Mesodermal cell (in vitro differentiated cells): ENCODE data around the gene MAPK8IP2.
"Not testable (repeated sequence)": the region's sequence is repeated elsewhere in the genome, so short reads cannot be mapped to it uniquely, and the experiment has no call there.

ENCODE experiments used
- H3K27ac ChIP-seq: 2 replicates; pipeline ENCODE4 v1.7.0; 2013; ENCODE audit warnings: mild to moderate bottlenecking, low read depth, low read length, moderate library complexity; ENCODE audit not compliant: severe bottlenecking
- H3K36me3 ChIP-seq: 2 replicates; pipeline ENCODE4 v1.7.1; 2013; ENCODE audit warnings: mild to moderate bottlenecking, low read length, moderate library complexity; ENCODE audit not compliant: control insufficient read depth, insufficient read depth
- H3K4me1 ChIP-seq: one replicate; pipeline ENCODE4 v1.7.1; 2013; ENCODE audit warnings: mild to moderate bottlenecking, low read length; ENCODE audit not compliant: insufficient read depth, control insufficient read depth, poor library complexity, severe bottlenecking
- H3K4me3 ChIP-seq: 2 replicates; pipeline ENCODE4 v1.7.0; 2013; ENCODE audit warnings: low read length, control low read depth, mild to moderate bottlenecking; ENCODE audit not compliant: insufficient read depth, poor library complexity, severe bottlenecking; ENCODE audit errors: extremely low read depth
- H3K9me3 ChIP-seq: 2 replicates; pipeline ENCODE4 v1.7.1; 2013; ENCODE audit warnings: mild to moderate bottlenecking, low read length, moderate library complexity; ENCODE audit not compliant: control insufficient read depth
- WGBS, 2 experiments: methylation state at CpG; one replicate each; pipeline ENCODE4 v1.1.5; 2013; ENCODE audit warnings: missing lambda C conversion rate in 2 of 2; ENCODE audit not compliant: insufficient coverage in 2 of 2; 5-methylcytosine and 5-hydroxymethylcytosine counted together

The MAPK8IP2 gene

GRCh38 chr22:50608058-50608840, 7.7 kb downstream of the MAPK8IP2 start:
- H3K27ac ChIP-seq, H3K4me3 ChIP-seq, H3K9me3 ChIP-seq, H3K36me3 ChIP-seq, H3K4me1 ChIP-seq: not testable (repeated sequence)
- WGBS, 2 experiments = 86 to 92% methylated on average over 29 to 38 of the region's 39 CpGs

GRCh38 chr22:50608996-50609395, 8.4 kb downstream of the MAPK8IP2 start:
- Histone ChIP-seq H3K4me1 (no peaks in the 10 kb centered on the region), H3K9me3 (no peaks in the 10 kb centered on the region), H3K36me3 (no peaks in the 10 kb centered on the region), H3K4me3 (no peak overlapping the region), H3K27ac (no peak overlapping the region)
- WGBS, 2 experiments = 100% methylated on average over 2 of the region's 10 CpGs; no CpG with 5 or more reads in 1 of the 2 experiments

DNA sequence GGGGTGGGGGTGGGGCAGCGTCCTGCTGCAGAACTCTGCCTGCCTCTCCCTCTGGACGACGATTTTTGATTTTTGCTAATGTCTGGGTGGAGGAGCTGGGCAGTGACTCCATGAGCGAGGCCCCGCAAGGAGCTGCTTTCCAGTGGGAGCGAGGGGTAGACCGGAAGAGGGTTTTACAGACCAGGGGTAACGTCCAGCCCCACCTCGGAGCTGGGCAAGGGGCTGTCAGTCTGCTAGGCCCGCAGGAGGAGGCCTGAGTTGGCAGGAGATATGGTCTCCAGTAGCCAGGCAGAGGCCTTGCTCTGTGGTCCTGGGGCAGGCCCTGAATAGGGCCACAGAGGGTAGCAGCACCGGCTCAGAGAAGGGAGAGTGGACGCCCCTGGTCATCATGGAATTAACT, 9.0 kb downstream of the MAPK8IP2 start:
- no peaks in the 10 kb centered on the region for H3K36me3 ChIP-seq
- H3K4me3 ChIP-seq = no peak overlapping the region
- no peak overlapping the region for H3K27ac ChIP-seq
- no peaks in the 10 kb centered on the region for H3K9me3 ChIP-seq
- WGBS, 2 experiments = 81 to 85% methylated on average over 10 to 12 of the region's 12 CpGs
- no peaks in the 10 kb centered on the region for H3K4me1 ChIP-seq

DNA sequence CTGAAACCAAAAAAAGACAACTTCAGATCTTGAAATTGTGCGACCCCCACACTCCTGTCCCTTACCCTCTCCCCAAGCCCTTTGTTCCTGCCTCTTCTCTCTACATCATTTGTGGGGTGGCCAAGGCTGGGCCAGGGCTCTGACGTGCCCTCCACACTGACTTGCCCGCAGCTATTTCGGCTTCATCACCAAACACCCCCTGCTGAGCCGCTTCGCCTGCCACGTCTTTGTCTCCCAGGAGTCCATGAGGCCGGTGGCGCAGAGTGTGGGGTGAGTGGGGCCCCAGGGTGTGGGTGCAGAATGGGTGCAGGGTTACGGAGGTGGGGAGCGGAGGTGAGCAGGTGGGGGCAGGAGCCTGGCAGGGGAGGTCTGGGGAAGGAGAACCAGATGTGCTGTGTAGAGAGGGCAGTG, 9.5 kb downstream of the MAPK8IP2 start:
- no peak overlapping the region for H3K4me3 ChIP-seq
- H3K27ac ChIP-seq = no peak overlapping the region
- no peaks in the 10 kb centered on the region for H3K4me1 ChIP-seq
- 82 to 85% methylated on average over 5 to 11 of the region's 11 CpGs for WGBS, 2 experiments
- H3K36me3 ChIP-seq = no peaks in the 10 kb centered on the region
- no peaks in the 10 kb centered on the region for H3K9me3 ChIP-seq

- no peaks in the 10 kb centered on the region for H3K36me3 ChIP-seq
- no peaks in the 10 kb centered on the region for H3K9me3 ChIP-seq
- H3K27ac ChIP-seq = no peak overlapping the region
- H3K4me1 ChIP-seq = no peaks in the 10 kb centered on the region
- WGBS, 2 experiments = 83 to 88% methylated on average over 15 to 16 of the region's 17 CpGs
- no peak overlapping the region for H3K4me3 ChIP-seq
Measured at GRCh38 chr22:50610581-50610980, 10.0 kb downstream of the MAPK8IP2 start.

- Histone ChIP-seq H3K9me3 (no peaks in the 10 kb centered on the region), H3K4me3 (no peak overlapping the region), H3K4me1 (no peaks in the 10 kb centered on the region), H3K27ac (no peak overlapping the region), H3K36me3 (no peaks in the 10 kb centered on the region)
- WGBS, 2 experiments = 88 to 89% methylated on average over 20 to 23 of the region's 26 CpGs
Measured at GRCh38 chr22:50611341-50612060, 10.9 kb downstream of the MAPK8IP2 start.

- Histone ChIP-seq H3K4me1 (no peaks in the 10 kb centered on the region), H3K27ac (no peak overlapping the region), H3K36me3 (no peaks in the 10 kb centered on the region), H3K9me3 (no peaks in the 10 kb centered on the region), H3K4me3 (no peak overlapping the region)
- WGBS, 2 experiments = 88 to 90% methylated on average over 2 to 4 of the region's 6 CpGs
Measured at GRCh38 chr22:50612168-50612527, 11.6 kb downstream of the MAPK8IP2 start.

DNA sequence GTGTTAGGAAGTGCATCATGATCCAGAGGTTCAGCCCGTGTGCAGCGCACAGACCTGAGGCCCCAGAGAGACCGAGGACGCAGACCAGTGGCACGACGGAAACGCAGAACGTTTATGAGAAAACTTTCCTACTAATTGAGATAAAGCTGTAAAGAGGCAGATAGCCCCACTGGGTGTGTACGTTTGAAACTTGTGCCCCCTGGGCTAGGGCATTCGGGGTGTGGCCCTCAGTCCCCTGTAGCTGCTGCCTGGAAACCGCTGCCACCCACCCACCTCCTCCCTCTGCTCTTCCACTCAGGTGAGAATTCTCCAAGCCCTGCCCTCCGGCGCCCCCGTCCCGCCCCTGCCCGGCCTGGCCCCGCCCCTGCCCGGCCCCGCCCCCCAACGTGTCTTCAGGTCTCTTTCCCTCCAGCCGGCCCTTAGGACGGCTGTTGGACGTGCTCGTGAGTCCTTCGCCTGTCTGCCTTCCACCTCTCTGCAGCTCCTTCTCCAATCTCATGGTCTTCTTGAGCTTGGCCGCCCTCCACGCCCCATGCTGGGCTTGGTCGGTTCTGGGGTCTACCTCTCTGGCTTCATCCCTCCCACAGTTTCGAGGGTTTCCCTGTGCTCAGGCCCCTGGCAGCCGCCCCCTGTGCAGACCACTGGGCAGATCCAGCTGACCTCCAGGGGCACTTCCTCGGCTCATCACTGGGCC, 12.1 kb downstream of the MAPK8IP2 start:
- H3K9me3 ChIP-seq = no peaks in the 10 kb centered on the region
- no peaks in the 10 kb centered on the region for H3K36me3 ChIP-seq
- H3K27ac ChIP-seq = no peak overlapping the region
- no peaks in the 10 kb centered on the region for H3K4me1 ChIP-seq
- whole genome bisulfite sequencing, 2 experiments = 48 to 66% methylated on average over 19 to 22 of the region's 31 CpGs
- H3K4me3 ChIP-seq = no peak overlapping the region

- no peak overlapping the region for H3K27ac ChIP-seq
- H3K4me3 ChIP-seq = no peak overlapping the region
- no peaks in the 10 kb centered on the region for H3K9me3 ChIP-seq
- no peaks in the 10 kb centered on the region for H3K4me1 ChIP-seq
- no peaks in the 10 kb centered on the region for H3K36me3 ChIP-seq
- WGBS, 2 experiments = 87 to 94% methylated on average over 14 to 16 of the region's 22 CpGs
Measured at GRCh38 chr22:50613291-50613981, 12.8 kb downstream of the MAPK8IP2 start.

- WGBS, 2 experiments = 92 to 93% methylated on average over 2 of the region's 3 CpGs
- H3K9me3 ChIP-seq, H3K36me3 ChIP-seq, H3K27ac ChIP-seq, H3K4me3 ChIP-seq, H3K4me1 ChIP-seq: not testable (repeated sequence)
Measured at GRCh38 chr22:50614296-50614695, 13.7 kb downstream of the MAPK8IP2 start.
